Activated CD4-positive, alpha-beta T cell treated with anti-CD3 and anti-CD28 coated beads for 24 hours (primary cell): ENCODE data around the gene DNAJB14.

ENCODE experiments used
- DNase-seq, 2 donors: peaks; one replicate each; pipeline ENCODE4 v3.0.0-alpha.2; 2020; ENCODE audit warnings: low read depth in 2 of 2

The DNAJB14 gene

GRCh38 chr4:99868126-99868596, 78.3 kb downstream of the DNAJB14 start:
- no peak for DNase-seq

DNA sequence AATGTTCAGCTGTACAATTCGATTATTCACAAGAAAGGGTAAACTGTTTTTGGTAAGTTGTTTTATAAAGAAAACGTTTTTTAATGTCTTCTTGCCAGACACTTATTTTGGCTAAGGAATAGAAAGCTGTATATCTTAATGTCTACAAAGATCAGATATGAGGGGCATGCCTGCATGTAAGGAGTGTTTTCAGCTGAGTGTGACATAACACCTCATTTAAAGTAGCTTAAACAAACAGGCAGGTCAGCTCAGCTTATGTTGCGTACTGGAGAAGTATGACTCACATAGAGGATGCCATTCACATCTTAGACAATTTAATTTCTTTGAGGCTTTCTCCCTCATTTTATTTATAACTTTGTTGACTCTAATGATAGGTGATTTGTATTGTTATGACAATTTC, 82.6 kb downstream of the DNAJB14 start:
- DNase-seq, result no peak

GRCh38 chr4:99861120-99861905, 85.1 kb downstream of the DNAJB14 start:
- DNase-seq, result no peak

GRCh38 chr4:99860521-99860920, 85.9 kb downstream of the DNAJB14 start:
- no peak for DNase-seq

DNA sequence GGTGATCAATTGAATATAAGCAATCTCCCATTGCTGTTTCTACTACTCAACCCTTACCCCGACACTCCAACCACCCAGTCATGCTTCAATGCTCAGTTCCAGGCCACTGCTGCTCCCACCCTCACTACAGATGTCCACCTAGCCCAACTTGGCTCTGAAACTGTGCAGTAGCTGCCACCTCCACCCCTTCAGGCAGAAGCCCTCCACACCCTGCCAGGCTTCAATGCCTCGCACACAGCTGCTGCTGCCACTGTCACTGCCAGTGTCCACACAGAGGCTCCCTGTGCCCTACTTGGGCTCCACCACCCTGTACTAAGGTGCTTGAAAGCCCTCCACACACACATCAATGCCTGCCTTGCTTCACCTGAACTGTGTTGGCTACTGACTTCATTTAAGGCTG, 86.8 kb downstream of the DNAJB14 start:
- no peak for DNase-seq

- no peak for DNase-seq
Observed at GRCh38 chr4:99857307-99857706, 89.1 kb downstream of the DNAJB14 start.

DNA sequence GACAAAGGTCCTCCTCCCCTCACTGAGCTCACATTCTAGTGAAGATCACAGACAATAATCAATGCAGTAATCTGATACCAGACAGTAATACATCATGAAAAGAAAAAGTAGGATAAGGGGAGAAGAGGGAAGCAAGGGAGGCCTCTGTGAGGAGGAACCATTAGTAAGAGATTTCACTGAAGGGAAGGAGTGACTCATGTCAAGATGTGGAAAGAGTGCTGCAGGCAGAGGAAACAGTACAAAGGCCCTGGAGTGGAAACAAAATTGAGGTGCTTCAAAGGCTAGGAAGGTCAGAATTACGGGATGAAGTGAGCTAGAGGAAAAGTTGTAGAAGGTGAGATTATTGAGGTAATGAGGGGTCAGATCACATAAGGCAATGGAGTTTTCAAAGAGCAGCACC, 90.3 kb downstream of the DNAJB14 start:
- DNase-seq, result no peak

DNA sequence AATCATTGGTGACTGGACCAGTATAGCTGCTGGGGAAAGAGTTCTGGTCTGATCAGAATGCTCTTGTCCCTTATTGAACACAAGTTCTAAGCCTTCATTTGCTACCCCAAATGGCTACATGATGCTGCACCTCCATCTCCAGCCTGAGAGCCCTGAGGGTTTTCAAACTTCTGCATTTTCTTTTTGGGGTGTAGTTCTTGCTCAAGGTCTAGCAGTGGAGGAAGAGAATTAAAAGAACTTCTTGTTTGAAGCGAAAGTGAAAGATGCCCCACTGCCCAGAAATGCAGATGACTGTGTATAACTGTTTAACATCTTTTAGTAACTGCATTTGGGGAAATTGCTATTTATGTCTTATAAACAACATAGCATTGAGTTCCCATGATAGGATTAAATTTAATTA, 90.7 kb downstream of the DNAJB14 start:
- no peak for DNase-seq

DNA sequence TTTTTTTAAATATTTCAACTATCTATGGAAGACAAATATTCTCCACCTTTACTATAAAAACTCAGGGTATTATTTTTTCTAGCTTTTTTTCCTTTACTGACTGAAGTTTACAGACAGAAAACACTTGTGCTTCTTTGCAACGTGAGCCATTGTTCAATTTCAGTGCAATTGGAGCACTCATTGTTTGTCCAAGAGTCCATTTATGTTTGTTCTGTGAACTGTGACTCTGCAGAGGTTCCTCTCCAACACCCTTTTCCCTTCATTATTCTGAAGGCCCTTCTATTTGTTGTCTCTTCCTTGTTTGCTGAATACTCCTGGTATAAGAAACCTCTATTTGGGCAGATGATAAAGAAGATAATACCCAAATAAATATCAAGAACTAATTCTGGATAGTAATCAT, 92.4 kb downstream of the DNAJB14 start:
- DNase-seq, result no peak

DNA sequence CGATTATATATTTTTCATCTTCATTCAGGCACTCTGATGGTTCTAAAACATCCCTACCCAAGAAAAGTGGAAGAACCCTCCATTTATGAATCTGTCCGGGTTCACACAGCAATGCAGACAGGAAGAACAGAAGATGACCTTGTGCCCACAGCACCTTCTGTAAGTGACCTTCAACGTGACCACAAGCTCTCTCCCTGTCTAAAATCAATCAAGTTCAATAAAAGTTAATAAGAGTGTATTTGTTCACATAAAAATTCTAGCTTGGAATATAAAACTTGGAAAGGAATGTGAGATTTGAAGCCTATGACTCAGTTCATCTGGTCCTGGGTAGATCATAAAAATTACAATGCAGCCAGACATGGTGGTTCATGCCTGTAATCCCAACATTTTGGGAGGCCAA, 93.2 kb downstream of the DNAJB14 start:
- DNase-seq, result no peak

DNA sequence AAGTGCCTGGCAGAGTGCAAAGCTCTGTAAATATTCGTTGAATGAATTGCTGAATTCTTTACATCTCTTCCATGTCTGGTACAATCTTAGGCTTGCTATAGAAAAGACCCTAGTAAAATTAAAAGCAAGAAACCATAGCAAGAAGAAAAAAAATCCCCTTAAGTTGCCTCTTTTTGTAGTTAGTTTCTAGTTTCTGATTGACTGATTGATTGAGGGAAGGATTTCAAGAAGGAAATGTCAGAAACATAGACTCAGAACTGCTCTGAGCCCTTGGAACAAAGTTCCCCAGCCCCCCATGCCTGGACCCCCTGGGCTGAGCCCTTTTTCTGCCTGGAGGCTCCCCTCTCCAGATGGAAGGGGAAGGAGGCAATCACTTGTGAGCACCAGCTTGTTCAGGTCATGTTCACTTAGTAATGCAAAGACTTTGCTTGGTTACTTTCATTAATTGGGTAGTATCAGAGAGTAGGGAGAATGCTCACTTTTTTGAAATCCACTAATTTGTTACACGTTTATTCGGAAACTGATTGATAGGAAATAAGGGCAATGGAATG, 94.1 kb downstream of the DNAJB14 start:
- no peak for DNase-seq

DNA sequence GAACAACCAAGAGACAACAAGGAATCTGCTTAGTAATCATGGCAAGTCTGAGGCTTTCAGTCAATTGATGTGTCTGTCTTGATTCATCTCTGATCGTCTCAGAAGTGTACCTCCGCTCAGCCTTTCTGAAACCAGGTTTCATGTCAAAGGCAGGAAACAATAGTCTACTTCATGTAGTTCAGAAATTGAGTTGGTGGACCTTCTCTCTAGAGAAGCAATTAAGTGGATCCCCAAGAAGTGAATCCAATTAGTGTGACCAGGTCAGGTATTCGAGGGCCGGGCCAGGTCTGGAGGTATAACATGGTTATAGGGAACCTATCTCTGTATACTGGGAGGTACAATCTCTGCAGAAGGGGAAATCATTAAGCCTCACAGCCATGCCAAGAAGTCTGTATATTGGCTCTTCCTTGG, 97.8 kb downstream of the DNAJB14 start:
- no peak for DNase-seq

GRCh38 chr4:99847362-99847976, 98.9 kb downstream of the DNAJB14 start:
- DNase-seq, result no peak

DNA sequence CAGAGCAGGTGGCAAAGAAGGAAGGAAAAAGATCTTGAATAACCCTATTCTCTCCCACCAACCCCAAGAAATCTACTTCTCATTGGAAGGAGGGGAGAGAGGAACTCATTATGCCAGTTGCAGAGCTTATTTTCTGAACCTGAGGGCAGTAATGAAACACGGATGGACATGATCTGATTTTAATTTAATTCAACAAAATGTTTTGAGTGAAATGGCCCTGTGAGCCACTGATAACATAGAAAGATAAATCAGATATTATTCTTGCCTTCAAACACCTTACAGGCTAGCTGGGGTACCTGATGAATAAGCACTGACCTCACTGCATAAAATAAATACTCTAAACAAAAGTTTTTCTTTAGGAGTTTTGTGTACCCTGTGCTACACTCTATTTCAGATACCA, 99.5 kb downstream of the DNAJB14 start:
- no peak for DNase-seq
